Large intestine (tissue), 3 donors: Measurements from ENCODE around the gene FBXO34. TPM values are rescaled to one million over a fixed set of nuclear protein-coding genes. Genes with fewer than 3 reads are reported as not detected.
"Not testable (repeated sequence)": the region's sequence is repeated elsewhere in the genome, so short reads cannot be mapped to it uniquely, and the experiment has no call there.

Experiments
- DNase-seq, 2 donors: peaks; one replicate each; pipeline versions ENCODE4 v3.0.0 to v3.0.0-alpha.2; 2013
- H3K27ac ChIP-seq: one replicate; pipeline ENCODE4 v1.5.1; 2013; ENCODE audit warnings: low read length
- H3K27me3 ChIP-seq: 2 replicates; pipeline ENCODE4 v1.6.1; 2013; ENCODE audit warnings: low read length; ENCODE audit not compliant: control insufficient read depth, insufficient read depth
- H3K36me3 ChIP-seq: 2 replicates; pipeline ENCODE4 v1.6.1; 2013; ENCODE audit warnings: low read length; ENCODE audit not compliant: control insufficient read depth, insufficient read depth
- H3K4me1 ChIP-seq: one replicate; pipeline ENCODE4 v1.6.1; 2013; ENCODE audit warnings: low read length; ENCODE audit not compliant: control insufficient read depth, insufficient read depth
- H3K4me3 ChIP-seq: one replicate; pipeline ENCODE4 v1.5.1; 2013; ENCODE audit warnings: low read length
- H3K9me3 ChIP-seq: one replicate; pipeline ENCODE4 v1.6.1; 2013; ENCODE audit warnings: mild to moderate bottlenecking, low read depth, low read length, moderate library complexity; ENCODE audit not compliant: control insufficient read depth
- WGBS: methylation state at CpG from one replicate; pipeline ENCODE4 v1.1.5; 2013; ENCODE audit warnings: low lambda C conversion rate; ENCODE audit not compliant: insufficient coverage; 5-methylcytosine and 5-hydroxymethylcytosine counted together
- polyA plus RNA-seq: library from polyadenylated mRNA; unstranded; fragments of 120-200 nt; gene quantifications from one replicate; pipeline ENCODE4 v1.2.1, GENCODE V29; 2013

The FBXO34 gene
- polyA plus RNA-seq, 1 donor, result 25.5 TPM

GRCh38 chr14:55306938-55307589, 35.8 kb downstream of the FBXO34 start:
- DNase-seq, result no peak
- 83% methylated on average over 3 of the region's 5 CpGs for WGBS
- Histone ChIP-seq H3K27ac (no peak overlapping the region), H3K9me3 (peaks cover 7% of the 10 kb centered on the region), H3K4me1 (peaks cover 8% of the 10 kb centered on the region), H3K27me3 (no peaks in the 10 kb centered on the region), H3K4me3 (no peak overlapping the region), H3K36me3 (no peaks in the 10 kb centered on the region)

DNA sequence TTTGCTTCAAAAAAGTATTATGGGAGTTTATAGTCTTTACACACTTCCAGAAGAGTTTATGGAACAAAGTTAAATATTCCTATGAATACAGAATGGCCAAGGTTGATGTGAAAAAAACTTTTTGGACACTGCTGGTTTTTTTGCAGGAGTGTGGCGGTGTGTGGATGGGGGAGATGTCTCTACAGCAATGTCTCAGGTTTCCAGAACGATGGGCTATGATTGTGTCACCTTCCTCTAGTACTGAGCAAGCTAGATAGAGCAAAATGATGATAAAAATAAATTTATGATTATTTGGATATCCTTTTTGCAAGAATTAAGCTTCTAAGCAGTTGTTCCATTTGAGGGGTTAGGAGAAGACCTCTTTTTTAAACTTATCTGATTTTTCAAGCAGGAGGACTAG, 37.9 kb downstream of the FBXO34 start:
- Histone ChIP-seq H3K9me3 (peaks cover 19% of the 10 kb centered on the region), H3K36me3 (no peaks in the 10 kb centered on the region), H3K27ac (no peak overlapping the region), H3K4me1 (peaks cover 8% of the 10 kb centered on the region), H3K4me3 (no peak overlapping the region), H3K27me3 (no peaks in the 10 kb centered on the region)
- DNase-seq, result no peak
- WGBS, result no CpG with 5 or more reads among the region's 2 CpGs

DNA sequence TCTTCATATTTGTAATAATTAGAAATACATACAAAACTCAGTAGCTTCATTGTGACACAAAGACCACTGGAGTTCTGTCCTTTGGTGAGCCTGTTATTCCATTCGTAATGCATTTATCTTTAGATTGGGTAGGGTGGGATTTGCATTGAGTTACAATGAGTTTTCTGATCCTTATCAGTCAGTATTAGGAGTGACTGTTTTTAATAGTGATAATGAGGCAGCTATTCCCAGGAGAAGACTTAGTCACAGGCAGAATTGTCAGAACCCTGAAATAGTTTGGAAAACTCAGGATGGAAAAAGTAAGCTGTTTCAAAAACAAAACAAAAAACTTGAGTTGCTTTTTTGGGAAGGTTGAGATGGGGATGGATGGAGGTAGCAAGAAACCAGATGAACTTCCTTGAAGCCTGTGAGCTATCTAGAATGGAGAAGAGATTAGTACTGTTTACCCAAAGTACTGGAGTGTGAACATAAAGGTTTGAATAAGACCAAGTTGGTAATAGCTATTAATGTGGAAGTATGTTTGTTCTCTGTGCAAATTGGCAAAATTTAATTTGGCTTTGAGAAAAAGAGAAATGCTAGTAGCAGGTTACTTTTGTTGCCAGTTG, 38.6 kb downstream of the FBXO34 start:
- no CpG with 5 or more reads among the region's 1 CpG for WGBS
- no peak overlapping the region for H3K4me3 ChIP-seq
- H3K36me3 ChIP-seq, result no peaks in the 10 kb centered on the region
- no peak for DNase-seq
- peaks cover 8% of the 10 kb centered on the region for H3K4me1 ChIP-seq
- H3K27ac ChIP-seq, result peak overlapping the region; percentile 75
- H3K9me3 ChIP-seq, result peaks cover 19% of the 10 kb centered on the region
- no peaks in the 10 kb centered on the region for H3K27me3 ChIP-seq

DNA sequence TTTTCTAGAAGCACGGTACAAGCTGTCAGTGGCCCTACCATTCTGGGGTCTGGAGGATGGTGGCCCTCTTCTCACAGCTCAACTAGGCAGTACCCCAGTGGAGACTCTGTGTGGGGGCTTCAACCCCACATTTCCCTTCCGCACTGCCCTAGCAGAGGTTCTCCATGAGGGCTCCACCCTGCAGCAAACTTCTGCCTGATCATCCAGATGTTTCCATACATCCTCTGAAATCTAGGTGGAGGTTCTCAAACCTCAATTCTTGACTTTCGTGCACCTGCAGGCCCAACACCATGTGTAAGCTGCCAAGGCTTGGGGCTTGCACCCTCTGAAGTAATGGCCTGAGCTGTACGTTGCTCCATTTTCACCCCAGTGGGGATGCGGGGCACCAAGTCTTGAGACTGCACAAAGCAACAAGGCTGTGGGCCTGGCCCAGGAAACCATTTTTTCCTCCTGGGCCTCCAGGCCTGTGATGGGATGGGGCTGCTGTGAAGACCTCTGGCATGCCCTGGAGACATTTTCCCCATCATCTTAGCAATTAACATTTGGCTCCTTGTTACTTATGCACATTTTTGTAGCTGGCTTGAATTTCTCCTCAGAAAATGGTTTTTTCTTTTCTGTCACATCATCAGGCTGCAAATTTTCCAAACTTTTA, 41.3 kb downstream of the FBXO34 start:
- peaks cover 19% of the 10 kb centered on the region for H3K9me3 ChIP-seq
- H3K36me3 ChIP-seq, H3K27ac ChIP-seq, DNase-seq, H3K27me3 ChIP-seq, H3K4me3 ChIP-seq: not testable (repeated sequence)
- peaks cover 21% of the 10 kb centered on the region for H3K4me1 ChIP-seq
- WGBS, result no CpG with 5 or more reads among the region's 5 CpGs

DNA sequence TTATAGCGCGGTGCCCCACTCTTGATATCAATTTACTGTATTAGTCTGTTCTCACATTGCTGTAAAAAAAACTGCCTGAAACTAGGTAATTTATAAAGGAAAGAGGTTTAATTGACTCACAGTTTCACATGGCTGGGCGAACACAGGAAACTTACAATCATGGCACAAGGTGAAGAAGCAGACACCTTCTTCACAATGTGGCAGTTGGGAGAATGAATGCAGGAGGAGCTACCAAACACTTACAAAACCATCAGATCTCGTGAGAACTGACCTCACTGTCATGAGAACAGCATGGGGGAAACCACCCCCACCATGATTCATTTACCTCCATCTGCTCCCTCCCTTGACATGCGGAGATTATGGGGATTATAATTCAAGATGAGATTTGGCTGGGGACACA, 42.3 kb downstream of the FBXO34 start:
- Histone ChIP-seq H3K4me3 (no peak overlapping the region), H3K9me3 (peaks cover 19% of the 10 kb centered on the region), H3K4me1 (peaks cover 26% of the 10 kb centered on the region), H3K27ac (no peak overlapping the region), H3K27me3 (no peaks in the 10 kb centered on the region), H3K36me3 (no peaks in the 10 kb centered on the region)
- DNase-seq, result no peak
- 100% methylated on average over 1 of the region's 5 CpGs for WGBS

- Histone ChIP-seq H3K36me3 (no peaks in the 10 kb centered on the region), H3K27ac (no peak overlapping the region), H3K27me3 (no peaks in the 10 kb centered on the region), H3K4me1 (peaks cover 33% of the 10 kb centered on the region), H3K9me3 (peaks cover 19% of the 10 kb centered on the region), H3K4me3 (no peak overlapping the region)
- DNase-seq, result no peak
These were observed 43.2 kb downstream of the FBXO34 start for GRCh38 chr14:55314449-55314848.

- 0% methylated on average over 3 of the region's 4 CpGs for WGBS
- DNase-seq, result peak; percentile 91 to 96
- Histone ChIP-seq H3K27me3 (no peaks in the 10 kb centered on the region), H3K9me3 (peaks cover 15% of the 10 kb centered on the region), H3K4me3 (no peak overlapping the region), H3K36me3 (peaks cover 2% of the 10 kb centered on the region), H3K4me1 (peaks cover 27% of the 10 kb centered on the region), H3K27ac (peak overlapping the region; percentile 93)
These were observed 45.3 kb downstream of the FBXO34 start for GRCh38 chr14:55316564-55316963.

DNA sequence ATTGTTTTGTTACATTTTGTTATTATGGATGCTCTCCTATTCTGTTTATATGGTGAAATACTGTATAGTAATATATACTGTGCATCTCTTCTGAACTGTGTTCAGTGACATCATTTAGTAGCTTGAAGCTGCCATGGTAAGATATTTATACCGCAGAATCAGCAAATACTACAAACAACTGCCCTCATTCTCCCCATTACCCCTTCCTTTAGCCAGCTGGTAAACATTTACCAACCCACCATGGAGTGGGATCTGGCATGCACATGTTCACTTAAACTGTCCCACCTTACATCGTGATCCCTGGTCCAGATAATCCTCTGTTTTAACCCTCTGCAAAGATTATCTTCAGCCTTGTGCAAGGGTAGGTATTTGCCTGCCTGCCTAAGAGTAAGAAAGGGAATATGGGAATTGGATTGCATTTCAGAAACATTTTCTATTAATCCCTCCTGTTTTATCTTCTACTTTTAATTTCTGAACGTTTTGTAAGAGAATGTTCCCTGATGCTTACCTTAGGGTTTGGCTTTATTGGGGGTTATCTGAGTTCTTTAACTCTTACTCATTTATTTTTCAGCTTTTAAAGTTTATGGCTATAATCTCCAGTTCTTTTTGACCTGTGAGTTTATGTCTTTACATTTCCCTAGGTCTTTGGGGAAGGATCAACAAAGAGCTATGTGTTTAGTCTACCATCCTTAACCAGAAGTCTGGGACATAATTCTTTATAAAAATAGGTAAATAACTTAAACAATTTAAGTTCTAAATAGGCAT, 46.5 kb downstream of the FBXO34 start:
- peaks cover 26% of the 10 kb centered on the region for H3K4me1 ChIP-seq
- peak overlapping the region; percentile 93 for H3K27ac ChIP-seq
- peaks cover 2% of the 10 kb centered on the region for H3K36me3 ChIP-seq
- H3K4me3 ChIP-seq, result no peak overlapping the region
- peak in 1 of 2 donors; percentile 73 for DNase-seq
- no CpG with 5 or more reads among the region's 3 CpGs for WGBS
- H3K9me3 ChIP-seq, result peaks cover 5% of the 10 kb centered on the region
- H3K27me3 ChIP-seq, result no peaks in the 10 kb centered on the region

DNA sequence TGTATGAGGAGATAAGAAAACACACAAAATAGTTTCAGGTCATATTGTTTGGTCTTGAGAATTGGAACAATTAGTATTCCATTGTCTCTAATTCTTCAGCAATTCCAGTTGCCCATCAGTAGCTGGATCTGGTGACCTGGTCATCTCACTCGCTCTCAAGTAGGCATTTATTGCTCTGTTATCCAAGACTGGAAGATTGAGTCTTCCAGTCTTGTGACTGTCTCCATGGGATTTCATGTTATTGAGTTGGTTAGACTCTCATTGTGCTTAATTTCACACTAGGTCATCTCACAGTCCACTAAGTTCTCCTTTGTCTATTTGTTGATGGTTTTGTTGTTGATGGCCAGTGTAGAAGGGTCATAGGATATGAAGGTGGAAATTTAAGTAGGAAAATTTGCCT, 47.5 kb downstream of the FBXO34 start:
- no peak overlapping the region for H3K4me3 ChIP-seq
- WGBS, result no CpG with 5 or more reads among the region's 1 CpG
- no peaks in the 10 kb centered on the region for H3K27me3 ChIP-seq
- peak; percentile 66 to 73 for DNase-seq
- H3K36me3 ChIP-seq, result peaks cover 2% of the 10 kb centered on the region
- H3K9me3 ChIP-seq, result no peaks in the 10 kb centered on the region
- H3K4me1 ChIP-seq, result peaks cover 26% of the 10 kb centered on the region
- peak overlapping the region; percentile 93 for H3K27ac ChIP-seq

GRCh38 chr14:55323910-55324309, 52.7 kb downstream of the FBXO34 start:
- DNase-seq, result no peak
- Histone ChIP-seq H3K4me3 (no peak overlapping the region), H3K36me3 (peaks cover 2% of the 10 kb centered on the region), H3K9me3 (no peaks in the 10 kb centered on the region), H3K27me3 (no peaks in the 10 kb centered on the region), H3K4me1 (peaks cover 3% of the 10 kb centered on the region), H3K27ac (no peak overlapping the region)
